EH (cell line): ENCODE results near the gene CALCOCO1.

ENCODE experiments used
- DNase-seq: peaks from one replicate; pipeline ENCODE4 v3.0.0-alpha.2; 2015; ENCODE audit warnings: low read depth

The CALCOCO1 gene

GRCh38 chr12:53752192-53752601 lies 24.9 kb upstream of the CALCOCO1 start:
- no peak for DNase-seq

- peak; percentile 18 for DNase-seq
Observed at GRCh38 chr12:53751336-53752191, 24.3 kb upstream of the CALCOCO1 start, which contains the start of gene CISTR. CISTR (minus strand) TSS chr12:53751979.

GRCh38 chr12:53750812-53751335 lies 23.6 kb upstream of the CALCOCO1 start:
- peak; percentile 19 for DNase-seq

- no peak for DNase-seq
Observed at GRCh38 chr12:53749986-53750811, 22.9 kb upstream of the CALCOCO1 start.

GRCh38 chr12:53748072-53748840 lies 21.0 kb upstream of the CALCOCO1 start:
- no peak for DNase-seq

GRCh38 chr12:53747095-53747494 lies 19.8 kb upstream of the CALCOCO1 start:
- no peak for DNase-seq

- DNase-seq, result peak; percentile 90
Observed at GRCh38 chr12:53746592-53747092, 19.4 kb upstream of the CALCOCO1 start.

GRCh38 chr12:53744751-53745150 lies 17.5 kb upstream of the CALCOCO1 start:
- no peak for DNase-seq

- DNase-seq, result no peak
Observed at GRCh38 chr12:53744130-53744441, 16.8 kb upstream of the CALCOCO1 start.

GRCh38 chr12:53743266-53744129 lies 16.2 kb upstream of the CALCOCO1 start:
- peak; percentile 69 for DNase-seq

GRCh38 chr12:53740130-53740491 lies 12.9 kb upstream of the CALCOCO1 start:
- DNase-seq, result no peak

- DNase-seq, result peak; percentile 30
Observed at GRCh38 chr12:53739214-53740129, 12.2 kb upstream of the CALCOCO1 start.

GRCh38 chr12:53738406-53739213 lies 11.4 kb upstream of the CALCOCO1 start:
- no peak for DNase-seq

GRCh38 chr12:53737951-53738405 lies 10.7 kb upstream of the CALCOCO1 start:
- no peak for DNase-seq

GRCh38 chr12:53737093-53737808 lies 10.0 kb upstream of the CALCOCO1 start:
- no peak for DNase-seq

GRCh38 chr12:53736592-53736991 lies 9.3 kb upstream of the CALCOCO1 start:
- no peak for DNase-seq

- DNase-seq, result no peak
Observed at GRCh38 chr12:53735556-53735955, 8.3 kb upstream of the CALCOCO1 start.

- no peak for DNase-seq
Observed at GRCh38 chr12:53734425-53734824, 7.2 kb upstream of the CALCOCO1 start.
